Mucosa of descending colon (tissue), 3 donors: ENCODE data around the gene FAM47E. TPM values are rescaled to one million over a fixed set of nuclear protein-coding genes. Genes with fewer than 3 reads are reported as not detected.

Experiments
- ATAC-seq: fragments of 200-7000 bp; cut with Tn5 transposase; one replicate; pipeline ENCODE4 v1.9.1; 2020; ENCODE audit warnings: mild to moderate bottlenecking, moderate library complexity
- DNase-seq, 3 donors: peaks; one replicate each; pipeline ENCODE4 v3.0.0-alpha.2; 2020
- H3K36me3 ChIP-seq: fragments of 200-600 bp; one replicate; pipeline ENCODE4 v1.8.0; 2021; ENCODE audit warnings: low read depth, mild to moderate bottlenecking
- H3K4me1 ChIP-seq: fragments of 200-600 bp; one replicate; pipeline ENCODE4 v1.8.0; 2021; ENCODE audit warnings: low read depth, mild to moderate bottlenecking
- H3K4me3 ChIP-seq: fragments of 200-600 bp; one replicate; pipeline ENCODE4 v1.8.0; 2021; ENCODE audit warnings: mild to moderate bottlenecking
- H3K9me3 ChIP-seq: fragments of 200-600 bp; one replicate; pipeline ENCODE4 v1.8.0; 2021; ENCODE audit warnings: mild to moderate bottlenecking
- CTCF ChIP-seq: fragments of 200-600 bp; IDR thresholded peaks from one replicate; pipeline ENCODE4 v1.8.0; 2022; ENCODE audit warnings: antibody characterized with exemption, mild to moderate bottlenecking
- intact Hi-C, 2 donors: fragments of 100-400 bp; cut with DNase I in 1 of 2; cut with micrococcal nuclease in 1 of 2; formaldehyde crosslinking; loops; one replicate each; pipeline versions ENCODE4 v1.11.0 to v1.11.1; 2022; cut with DNase I, micrococcal nuclease
- total RNA-seq, 3 donors: library from RNA; stranded (reverse); fragmentation: NEBNext Ultra II Directional in 2 of 3; extraction: Animal tissue kit (Norgen Biotek cat#: 25700) in 2 of 3; gene quantifications; one replicate each; pipeline versions ENCODE4 v1.2.1 to v1.2.4, GENCODE V29; 2021 to 2023
- donor health status: DM: no; HTN: no; CAD: no; lungs with moderate emphysema.
- donor health status: DM: no; HTN: no; CAD: no.
- donor health status: DM: no; HTN: yes; CAD: no.

The FAM47E gene
- total RNA-seq, 3 donors from 2014 or later = 3.3 to 9.8 (median 6.1) TPM

GRCh38 chr4:76246852-76247251, 4.7 kb upstream of the FAM47E start:
- Histone ChIP-seq H3K4me3 (no peak overlapping the region), H3K4me1 (no peaks in the 10 kb centered on the region), H3K9me3 (no peaks in the 10 kb centered on the region), H3K36me3 (no peaks in the 10 kb centered on the region)
- DNase-seq (no peak), ATAC-seq (no peak)
- TF ChIP-seq CTCF = no peak
- intact Hi-C loops = loop anchor here in 1 of 2 donors (10.0 kb wide), 1 partner anchor 128 kb away; no protein-coding TSS in a partner anchor

GRCh38 chr4:76250962-76251361, 559 bp upstream of the FAM47E start:
- H3K4me3 ChIP-seq = peak overlapping the region; percentile 1
- H3K9me3 ChIP-seq = no peaks in the 10 kb centered on the region
- no peaks in the 10 kb centered on the region for H3K4me1 ChIP-seq
- DNase-seq (peak in 1 of 3 donors; percentile 33), ATAC-seq (peak; percentile 40)
- intact Hi-C loops = loop anchor here in 1 of 2 donors (10.0 kb wide), 1 partner anchor 76 kb away; no protein-coding TSS in a partner anchor
- H3K36me3 ChIP-seq = no peaks in the 10 kb centered on the region
- no peak for TF ChIP-seq CTCF

- intact Hi-C loops = loop anchor here in 1 of 2 donors (10.0 kb wide), 1 partner anchor 77 kb away; no protein-coding TSS in a partner anchor
- DNase-seq (no peak), ATAC-seq (no peak)
- Histone ChIP-seq H3K9me3 (no peaks in the 10 kb centered on the region), H3K4me1 (no peaks in the 10 kb centered on the region), H3K4me3 (no peak overlapping the region), H3K36me3 (no peaks in the 10 kb centered on the region)
- TF ChIP-seq CTCF = no peak
Measured at GRCh38 chr4:76252271-76252653, 741 bp downstream of the FAM47E start.

- no peak for TF ChIP-seq CTCF
- no peak for ATAC-seq
- no peaks in the 10 kb centered on the region for H3K36me3 ChIP-seq
- H3K4me1 ChIP-seq = no peaks in the 10 kb centered on the region
- H3K9me3 ChIP-seq = no peaks in the 10 kb centered on the region
- no peak for DNase-seq
- intact Hi-C loops = loop anchor here in 1 of 2 donors (10.0 kb wide), 1 partner anchor 79 kb away; no protein-coding TSS in a partner anchor
- H3K4me3 ChIP-seq = no peak overlapping the region
Measured at GRCh38 chr4:76253511-76253910, 2.0 kb downstream of the FAM47E start.

- DNase-seq = no peak
- TF ChIP-seq CTCF = no peak
- Histone ChIP-seq H3K4me3 (no peak overlapping the region), H3K4me1 (no peaks in the 10 kb centered on the region), H3K9me3 (no peaks in the 10 kb centered on the region), H3K36me3 (no peaks in the 10 kb centered on the region)
- intact Hi-C loops = loop anchor here in 1 of 2 donors (10.0 kb wide), 1 partner anchor 81 kb away; no protein-coding TSS in a partner anchor
- ATAC-seq = no peak
Measured at GRCh38 chr4:76256032-76256431, 4.5 kb downstream of the FAM47E start.

GRCh38 chr4:76256968-76257367, 5.4 kb downstream of the FAM47E start:
- Histone ChIP-seq H3K36me3 (no peaks in the 10 kb centered on the region), H3K4me1 (no peaks in the 10 kb centered on the region), H3K9me3 (no peaks in the 10 kb centered on the region), H3K4me3 (no peak overlapping the region)
- intact Hi-C loops = loop anchor here in 1 of 2 donors (10.0 kb wide), 1 partner anchor 82 kb away; no protein-coding TSS in a partner anchor
- ATAC-seq (no peak), DNase-seq (no peak)
- no peak for TF ChIP-seq CTCF
